Measurements from ENCODE around the gene TDRD12. TPM values are rescaled to one million over a fixed set of nuclear protein-coding genes. Genes with fewer than 3 reads are reported as not detected.
"Not testable (repeated sequence)": the region's sequence is repeated elsewhere in the genome, so short reads cannot be mapped to it uniquely, and the experiment has no call there.

The TDRD12 gene
- polyA plus RNA-seq, 1 experiment = 0.07 TPM

- H3K27me3 ChIP-seq (ENCODE audit: control insufficient read depth, insufficient read depth, low read length) = no peaks in the 10 kb centered on the region
- H3K4me3 ChIP-seq (ENCODE audit: low read depth, low read length) = no peak overlapping the region
- DNase-seq (ENCODE audit: low read depth, low spot score) = no peak
- POLR2A ChIA-PET = no interaction called here
- no peak for TF ChIP-seq CTCF (IDR thresholded peaks at IDR 0.05; ENCODE audit: low read depth, low read length)
- CTCF ChIA-PET = no interaction called here
- H3K27ac ChIP-seq (ENCODE audit: low read depth, low read length) = no peak overlapping the region
- no peaks in the 10 kb centered on the region for H3K9me3 ChIP-seq (ENCODE audit: control insufficient read depth, insufficient read depth, low read length)
These were observed 52.0 kb downstream of the TDRD12 start for GRCh38 chr19:32771596-32771995.

- no peaks in the 10 kb centered on the region for H3K27me3 ChIP-seq (ENCODE audit: control insufficient read depth, insufficient read depth, low read length)
- H3K4me3 ChIP-seq (ENCODE audit: low read depth, low read length) = no peak overlapping the region
- TF ChIP-seq CTCF (IDR thresholded peaks at IDR 0.05; ENCODE audit: low read depth, low read length) = no peak
- POLR2A ChIA-PET = no interaction called here
- H3K9me3 ChIP-seq (ENCODE audit: control insufficient read depth, insufficient read depth, low read length) = no peaks in the 10 kb centered on the region
- CTCF ChIA-PET = no interaction called here
- no peak for DNase-seq (ENCODE audit: low read depth, low spot score)
- H3K27ac ChIP-seq (ENCODE audit: low read depth, low read length) = no peak overlapping the region
These were observed 53.6 kb downstream of the TDRD12 start for GRCh38 chr19:32773126-32773525.

GRCh38 chr19:32779082-32779481 is 59.5 kb downstream of the TDRD12 start:
- ChIA-PET POLR2A (no interaction called here), CTCF (no interaction called here)
- DNase-seq (ENCODE audit: low read depth, low spot score) = no peak
- no peak for TF ChIP-seq CTCF (IDR thresholded peaks at IDR 0.05; ENCODE audit: low read depth, low read length)
- H3K27me3 ChIP-seq (ENCODE audit: control insufficient read depth, insufficient read depth, low read length) = no peaks in the 10 kb centered on the region
- H3K9me3 ChIP-seq (ENCODE audit: control insufficient read depth, insufficient read depth, low read length) = no peaks in the 10 kb centered on the region; the same call in 1 of the 2 replicates
- H3K27ac ChIP-seq (ENCODE audit: low read depth, low read length) = no peak overlapping the region
- no peak overlapping the region for H3K4me3 ChIP-seq (ENCODE audit: low read depth, low read length)

GRCh38 chr19:32781280-32781679 is 61.7 kb downstream of the TDRD12 start:
- Histone ChIP-seq H3K4me3 (ENCODE audit: low read depth, low read length) (no peak overlapping the region), H3K27me3 (ENCODE audit: control insufficient read depth, insufficient read depth, low read length) (no peaks in the 10 kb centered on the region), H3K27ac (ENCODE audit: low read depth, low read length) (no peak overlapping the region), H3K9me3 (ENCODE audit: control insufficient read depth, insufficient read depth, low read length) (no peaks in the 10 kb centered on the region; the same call in 1 of the 2 replicates)
- no peak for DNase-seq (ENCODE audit: low read depth, low spot score)
- TF ChIP-seq CTCF (IDR thresholded peaks at IDR 0.05; ENCODE audit: low read depth, low read length) = no peak
- ChIA-PET CTCF (no interaction called here), POLR2A (no interaction called here)

- H3K4me3 ChIP-seq (ENCODE audit: low read depth, low read length); H3K27me3 ChIP-seq (ENCODE audit: control insufficient read depth, insufficient read depth, low read length); H3K27ac ChIP-seq (ENCODE audit: low read depth, low read length); POLR2A ChIA-PET; DNase-seq (ENCODE audit: low read depth, low spot score); CTCF ChIA-PET; H3K9me3 ChIP-seq (ENCODE audit: control insufficient read depth, insufficient read depth, low read length): not testable (repeated sequence)
These were observed 62.5 kb downstream of the TDRD12 start for GRCh38 chr19:32782089-32782488.

- DNase-seq (ENCODE audit: low read depth, low spot score); H3K9me3 ChIP-seq (ENCODE audit: control insufficient read depth, insufficient read depth, low read length); H3K4me3 ChIP-seq (ENCODE audit: low read depth, low read length); POLR2A ChIA-PET; H3K27me3 ChIP-seq (ENCODE audit: control insufficient read depth, insufficient read depth, low read length); H3K27ac ChIP-seq (ENCODE audit: low read depth, low read length); CTCF ChIA-PET: not testable (repeated sequence)
These were observed 67.7 kb downstream of the TDRD12 start for GRCh38 chr19:32787161-32787813.

- H3K4me3 ChIP-seq (ENCODE audit: low read depth, low read length); H3K27ac ChIP-seq (ENCODE audit: low read depth, low read length); CTCF ChIA-PET; H3K27me3 ChIP-seq (ENCODE audit: control insufficient read depth, insufficient read depth, low read length); H3K9me3 ChIP-seq (ENCODE audit: control insufficient read depth, insufficient read depth, low read length); POLR2A ChIA-PET; DNase-seq (ENCODE audit: low read depth, low spot score): not testable (repeated sequence)
These were observed 68.3 kb downstream of the TDRD12 start for GRCh38 chr19:32787895-32788294.
